Measurements from ENCODE around the gene PLAC1.

- TF ChIP-seq CTCF (IDR thresholded peaks at IDR 0.05) (no peak), POLR2A (IDR thresholded peaks at IDR 0.05) (no peak)
These were observed 54.2 kb downstream of the PLAC1 start for GRCh38 chrX:134603806-134604700.
